Measurements from ENCODE around the gene FBXL5. TPM values are rescaled to one million over a fixed set of nuclear protein-coding genes. Genes with fewer than 3 reads are reported as not detected.

The FBXL5 gene
- total and polyA plus RNA-seq, 9 of the 15 experiments (the other 6 are each of a cell fraction or from before 2014, with no cell fraction given), result 6.0 to 35.2 (median 22.1) TPM

DNA sequence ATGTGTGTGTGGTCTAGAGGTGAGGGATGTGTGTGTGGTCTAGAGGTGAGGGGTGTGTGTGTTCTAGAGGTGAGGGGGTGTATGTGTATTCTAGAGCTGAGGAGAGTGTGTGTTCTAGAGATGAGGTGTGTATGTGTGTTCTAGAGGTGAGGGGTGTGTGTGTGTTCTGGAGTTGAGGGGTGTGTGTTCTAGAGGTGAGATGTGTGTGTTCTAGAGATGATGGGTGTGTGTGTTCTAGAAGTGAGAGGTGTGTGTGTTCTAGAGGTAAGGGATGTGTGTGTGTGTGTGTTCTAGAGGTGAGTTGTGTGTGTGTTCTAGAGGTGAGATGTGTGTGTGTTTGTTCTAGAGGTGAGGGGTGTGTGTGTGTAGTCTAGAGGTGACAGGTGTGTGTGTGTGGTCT lies 49.0 kb upstream of the FBXL5 start:
- TF ChIP-seq FOXK2 (conservative IDR thresholded peaks at IDR 0.05 in 1 of 2, IDR thresholded peaks at IDR 0.05 in 1 of 2; ENCODE audit: low read depth in 2 of 2) (no peak), GTF3C2 (IDR thresholded peaks at IDR 0.05; ENCODE audit: borderline replicate concordance, extremely low read depth, insufficient read length) (no peak), ARNT (IDR thresholded peaks at IDR 0.05) (peak in 1 of 2 experiments; percentile 69; a peak in 1 of 4 replicates), BDP1 (IDR thresholded peaks at IDR 0.05; ENCODE audit: insufficient read depth, insufficient read length) (no peak), JUNB (CRISPR knock-in tag; conservative IDR thresholded peaks at IDR 0.05) (no peak), ZNF764 (CRISPR knock-in tag; IDR thresholded peaks at IDR 0.05; ENCODE audit: low read depth) (no peak), RBM22 (IDR thresholded peaks at IDR 0.05; ENCODE audit: low read depth, low read length, poor library complexity, severe bottlenecking) (no peak), ZNF324 (CRISPR knock-in tag; IDR thresholded peaks at IDR 0.05) (no peak)
- CTCF ChIA-PET (ENCODE audit: low intra/inter-chr PET ratio), result interaction anchor here (0.6 kb wide), 1 partner anchor 347 kb away, joined by 3 read pairs; no protein-coding TSS in a partner anchor

More for the DNA sequence above, 49.0 kb upstream of the FBXL5 start:
- POLR2A ChIA-PET, result no interaction called here
- H3K27me3 ChIP-seq (ENCODE audit: control insufficient read depth in 2 of 2, insufficient read depth in 2 of 2, low read length in 2 of 2), result peaks cover 0 to 14% of the 10 kb centered on the region in 2 experiments; a peak in 3 of 5 replicates
- H2AFZ ChIP-seq (ENCODE audit: low read depth, low read length), result no peak overlapping the region
- no peaks in the 10 kb centered on the region for H4K20me1 ChIP-seq (replicated peaks; ENCODE audit: control insufficient read depth, insufficient read depth, low read length)
- no TSS peak for BruUV-seq (replicated peaks)
- in situ Hi-C loops (cut with MboI), result no loop called here
- no peak overlapping the region for H3K4me3 ChIP-seq
- H3K4me2 ChIP-seq (ENCODE audit: insufficient read depth, low read length), result no peak overlapping the region
- no peaks in the 10 kb centered on the region for H3K4me1 ChIP-seq (replicated peaks in 1 of 2; ENCODE audit: control insufficient read depth in 2 of 2, insufficient read depth in 2 of 2, low read length in 2 of 2)
- no peak for ATAC-seq
- DNase-seq (ENCODE audit: extremely low read depth in 1 of 4, low spot score in 3 of 4), result no peak
- intact Hi-C loops (cut with micrococcal nuclease), result no loop called here
- no peak overlapping the region for H3K9ac ChIP-seq (ENCODE audit: insufficient read depth in 1 of 2, low read depth in 2 of 2, low read length in 2 of 2)
- FAIRE-seq, result no peak
- H3K36me3 ChIP-seq (ENCODE audit: control insufficient read depth, insufficient read depth, low read length), result no peaks in the 10 kb centered on the region
- no peaks in the 10 kb centered on the region for H3K9me1 ChIP-seq (ENCODE audit: control insufficient read depth, insufficient read depth, low read length)
- no peaks in the 10 kb centered on the region for H3K9me3 ChIP-seq (replicated peaks; ENCODE audit: control insufficient read depth, insufficient read depth, low read depth, low read length)
- no peaks in the 10 kb centered on the region for H3K79me2 ChIP-seq (ENCODE audit: control insufficient read depth, insufficient read depth, low read length)
- no peak overlapping the region for H3K27ac ChIP-seq (ENCODE audit: extremely low read depth, low read depth, low read length)
